ENCODE measurements around the gene ATXN1.
"Not testable (repeated sequence)": the region's sequence is repeated elsewhere in the genome, so short reads cannot be mapped to it uniquely, and the experiment has no call there.

- TF ChIP-seq, protein P1, sequence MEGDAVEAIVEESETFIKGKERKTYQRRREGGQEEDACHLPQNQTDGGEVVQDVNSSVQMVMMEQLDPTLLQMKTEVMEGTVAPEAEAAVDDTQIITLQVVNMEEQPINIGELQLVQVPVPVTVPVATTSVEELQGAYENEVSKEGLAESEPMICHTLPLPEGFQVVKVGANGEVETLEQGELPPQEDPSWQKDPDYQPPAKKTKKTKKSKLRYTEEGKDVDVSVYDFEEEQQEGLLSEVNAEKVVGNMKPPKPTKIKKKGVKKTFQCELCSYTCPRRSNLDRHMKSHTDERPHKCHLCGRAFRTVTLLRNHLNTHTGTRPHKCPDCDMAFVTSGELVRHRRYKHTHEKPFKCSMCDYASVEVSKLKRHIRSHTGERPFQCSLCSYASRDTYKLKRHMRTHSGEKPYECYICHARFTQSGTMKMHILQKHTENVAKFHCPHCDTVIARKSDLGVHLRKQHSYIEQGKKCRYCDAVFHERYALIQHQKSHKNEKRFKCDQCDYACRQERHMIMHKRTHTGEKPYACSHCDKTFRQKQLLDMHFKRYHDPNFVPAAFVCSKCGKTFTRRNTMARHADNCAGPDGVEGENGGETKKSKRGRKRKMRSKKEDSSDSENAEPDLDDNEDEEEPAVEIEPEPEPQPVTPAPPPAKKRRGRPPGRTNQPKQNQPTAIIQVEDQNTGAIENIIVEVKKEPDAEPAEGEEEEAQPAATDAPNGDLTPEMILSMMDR (IDR thresholded peaks at IDR 0.05): not testable (repeated sequence)
- not testable (repeated sequence) for TF ChIP-seq POLR2A, EP300 (IDR thresholded peaks at IDR 0.05)
These were observed 497.7 kb downstream of the ATXN1 start for GRCh38 chr6:16263464-16264099.
